ENCODE measurements around the gene SCYGR7.
A peak's percentile ranks its signal among the peaks of the same experiment; 100 is the strongest.

Gene SCYGR7, protein sequence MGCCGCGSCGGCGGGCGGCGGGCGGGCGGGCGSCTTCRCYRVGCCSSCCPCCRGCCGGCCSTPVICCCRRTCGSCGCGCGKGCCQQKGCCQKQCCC

DNA sequence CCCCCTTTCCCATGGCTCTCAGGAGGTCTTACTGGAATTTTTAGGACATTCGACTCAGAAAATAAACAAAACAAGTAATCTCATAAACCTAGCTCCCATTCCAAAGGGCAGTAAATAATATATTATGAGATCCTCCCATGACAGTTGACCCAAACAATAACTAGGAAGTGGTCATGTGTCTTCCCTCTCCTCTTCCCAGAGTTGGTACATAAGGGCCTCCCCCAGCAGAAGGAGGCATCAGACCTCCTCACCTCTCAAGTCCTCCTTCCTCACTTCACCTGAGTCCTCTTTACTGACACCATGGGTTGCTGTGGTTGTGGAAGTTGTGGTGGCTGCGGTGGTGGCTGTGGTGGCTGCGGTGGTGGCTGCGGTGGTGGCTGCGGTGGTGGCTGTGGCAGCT, at the start of gene SCYGR7:
Gene SCYGR7, plus strand, starts transcription at position 301 of the 400 bp plus-strand sequence. Its CDS starts 0 bp downstream, at position 301.
- Histone ChIP-seq H3K4me3 (ENCODE audit: low read depth in 1 of 5, low read length in 5 of 5) (no peak within 1 kb of the TSS), H3K9ac (ENCODE audit: low read length in 5 of 5) (no peak within 1 kb of the TSS), H3K27me3 (ENCODE audit: control insufficient read depth in 5 of 5, insufficient read depth in 4 of 5, low read length in 5 of 5) (no peaks in the 10 kb centered on the region), H3K36me3 (ENCODE audit: control insufficient read depth in 5 of 5, insufficient read depth in 5 of 5, low read length in 5 of 5) (no peaks in the 10 kb centered on the region), H3K4me1 (ENCODE audit: control insufficient read depth in 5 of 5, insufficient read depth in 5 of 5, low read length in 5 of 5) (peaks cover 0 to 4% (median 0%) of the 10 kb centered on the region in 5 donors), H3K27ac (ENCODE audit: low read depth, low read length) (no peak within 1 kb of the TSS), H3K9me3 (ENCODE audit: control insufficient read depth in 5 of 5, low read length in 5 of 5) (no peaks in the 10 kb centered on the region)

GRCh38 chr2:227684258-227684657, 43.9 kb upstream of the SCYGR7 start:
- H3K27me3 ChIP-seq (ENCODE audit: control insufficient read depth in 5 of 5, insufficient read depth in 4 of 5, low read length in 5 of 5), result no peaks in the 10 kb centered on the region
- H3K4me1 ChIP-seq (ENCODE audit: control insufficient read depth in 5 of 5, insufficient read depth in 5 of 5, low read length in 5 of 5), result peaks cover 0 to 15% (median 2%) of the 10 kb centered on the region in 5 donors
- H3K9me3 ChIP-seq (ENCODE audit: control insufficient read depth in 5 of 5, low read length in 5 of 5), result no peaks in the 10 kb centered on the region
- H3K27ac ChIP-seq (ENCODE audit: low read depth, low read length), result peak overlapping the region; percentile 32
- no peak overlapping the region for H3K9ac ChIP-seq (ENCODE audit: low read length in 5 of 5)
- peaks cover 0 to 24% (median 18%) of the 10 kb centered on the region in 5 donors for H3K36me3 ChIP-seq (ENCODE audit: control insufficient read depth in 5 of 5, insufficient read depth in 5 of 5, low read length in 5 of 5)
- no peak overlapping the region for H3K4me3 ChIP-seq (ENCODE audit: low read depth in 1 of 5, low read length in 5 of 5)

DNA sequence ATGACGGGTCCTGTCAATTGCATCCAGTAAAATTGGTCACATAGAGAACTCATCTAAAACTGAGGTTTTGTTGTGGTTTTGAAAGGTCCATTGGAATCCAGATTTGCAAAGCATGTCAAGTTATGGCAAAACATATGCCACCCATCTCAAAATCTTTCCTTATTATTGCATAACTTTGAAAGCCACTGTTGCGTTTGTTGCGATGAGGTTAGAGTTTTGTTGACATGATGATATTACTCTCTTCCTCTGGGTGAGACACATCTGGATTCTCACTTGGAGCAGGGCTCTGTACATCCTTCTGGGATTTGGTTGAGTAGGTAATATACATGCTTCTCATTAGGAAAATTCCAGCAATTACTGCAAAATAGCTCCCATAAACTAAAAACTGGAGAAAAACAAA, 40.9 kb upstream of the SCYGR7 start:
- Histone ChIP-seq H3K4me3 (ENCODE audit: low read depth in 1 of 5, low read length in 5 of 5) (no peak overlapping the region), H3K27me3 (ENCODE audit: control insufficient read depth in 5 of 5, insufficient read depth in 4 of 5, low read length in 5 of 5) (no peaks in the 10 kb centered on the region)

DNA sequence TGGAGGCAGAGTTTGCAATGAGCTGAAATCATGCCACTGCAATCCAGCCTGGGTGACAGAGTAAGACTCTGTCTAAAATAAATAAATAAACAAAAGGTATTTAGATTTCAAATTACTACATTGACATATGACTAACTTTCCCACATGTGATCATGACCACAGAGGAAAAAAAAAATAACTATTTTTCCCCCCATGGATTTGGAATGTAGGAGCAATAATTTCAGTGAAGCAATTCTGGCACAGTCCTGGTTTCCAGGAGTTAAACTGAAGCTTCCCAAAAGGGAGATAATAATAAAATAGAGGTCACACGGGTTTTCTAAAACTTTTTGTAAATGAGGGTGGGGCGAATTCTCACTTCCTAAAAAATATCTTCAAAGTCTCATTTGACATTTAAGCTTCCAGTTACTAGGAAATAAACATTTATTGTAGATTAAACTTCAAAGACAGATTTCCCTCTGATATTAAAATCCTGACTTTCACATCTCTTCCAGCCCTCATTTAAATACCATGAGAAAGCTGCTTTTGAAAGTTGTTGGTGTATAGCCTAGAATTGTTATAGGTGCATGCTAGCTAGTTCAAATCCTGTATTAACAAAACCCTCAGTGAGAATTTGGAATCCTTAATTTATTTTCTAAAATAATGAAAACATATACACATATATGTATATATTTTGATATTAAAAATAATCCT, 31.0 kb upstream of the SCYGR7 start:
- H3K9me3 ChIP-seq (ENCODE audit: control insufficient read depth in 5 of 5, low read length in 5 of 5), result no peaks in the 10 kb centered on the region
- no peak overlapping the region for H3K4me3 ChIP-seq (ENCODE audit: low read depth in 1 of 5, low read length in 5 of 5)
- H3K4me1 ChIP-seq (ENCODE audit: control insufficient read depth in 5 of 5, insufficient read depth in 5 of 5, low read length in 5 of 5), result peaks cover 0 to 25% (median 11%) of the 10 kb centered on the region in 5 donors
- no peaks in the 10 kb centered on the region for H3K27me3 ChIP-seq (ENCODE audit: control insufficient read depth in 5 of 5, insufficient read depth in 4 of 5, low read length in 5 of 5)
- peak overlapping the region in 2 of 5 donors; percentile 47 to 64 for H3K9ac ChIP-seq (ENCODE audit: low read length in 5 of 5)
- peak overlapping the region; percentile 87 for H3K27ac ChIP-seq (ENCODE audit: low read depth, low read length)
- H3K36me3 ChIP-seq (ENCODE audit: control insufficient read depth in 5 of 5, insufficient read depth in 5 of 5, low read length in 5 of 5), result peaks cover 12 to 47% (median 26%) of the 10 kb centered on the region in 5 donors

More for the DNA sequence above, 40.9 kb upstream of the SCYGR7 start:
- no peak overlapping the region for H3K9ac ChIP-seq (ENCODE audit: low read length in 5 of 5)
- H3K9me3 ChIP-seq (ENCODE audit: control insufficient read depth in 5 of 5, low read length in 5 of 5), result no peaks in the 10 kb centered on the region
- H3K36me3 ChIP-seq (ENCODE audit: control insufficient read depth in 5 of 5, insufficient read depth in 5 of 5, low read length in 5 of 5), result peaks cover 0 to 27% (median 22%) of the 10 kb centered on the region in 5 donors
- no peak overlapping the region for H3K27ac ChIP-seq (ENCODE audit: low read depth, low read length)
- H3K4me1 ChIP-seq (ENCODE audit: control insufficient read depth in 5 of 5, insufficient read depth in 5 of 5, low read length in 5 of 5), result peaks cover 0 to 16% (median 2%) of the 10 kb centered on the region in 5 donors

DNA sequence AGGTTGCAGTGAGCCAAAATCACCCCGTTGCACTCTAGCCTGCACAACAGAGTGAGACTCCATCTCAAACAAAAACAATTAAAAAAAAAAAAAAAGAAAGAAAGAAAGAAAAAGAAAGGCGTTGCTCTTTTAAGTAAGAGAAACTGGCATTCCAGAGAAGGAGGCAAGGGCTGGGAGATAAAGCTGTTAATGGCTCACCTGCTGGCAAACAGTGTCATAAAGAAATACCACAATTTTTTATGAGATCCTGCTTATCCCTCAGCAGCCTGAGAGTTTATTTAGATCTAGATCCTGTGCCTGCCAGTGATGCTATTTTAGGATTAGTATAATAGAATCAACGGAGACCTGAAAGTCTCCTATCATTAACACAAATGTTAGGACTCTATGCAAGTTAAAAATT, 26.6 kb upstream of the SCYGR7 start:
- H3K36me3 ChIP-seq (ENCODE audit: control insufficient read depth in 5 of 5, insufficient read depth in 5 of 5, low read length in 5 of 5), result peaks cover 15 to 43% (median 33%) of the 10 kb centered on the region in 5 donors
- H3K27ac ChIP-seq (ENCODE audit: low read depth, low read length), result peak overlapping the region; percentile 97
- H3K4me1 ChIP-seq (ENCODE audit: control insufficient read depth in 5 of 5, insufficient read depth in 5 of 5, low read length in 5 of 5), result peaks cover 7 to 33% (median 23%) of the 10 kb centered on the region in 5 donors
- H3K4me3 ChIP-seq (ENCODE audit: low read depth in 1 of 5, low read length in 5 of 5), result no peak overlapping the region
- no peaks in the 10 kb centered on the region for H3K27me3 ChIP-seq (ENCODE audit: control insufficient read depth in 5 of 5, insufficient read depth in 4 of 5, low read length in 5 of 5)
- H3K9ac ChIP-seq (ENCODE audit: low read length in 5 of 5), result no peak overlapping the region
- no peaks in the 10 kb centered on the region for H3K9me3 ChIP-seq (ENCODE audit: control insufficient read depth in 5 of 5, low read length in 5 of 5)

- Histone ChIP-seq H3K4me3 (ENCODE audit: low read depth in 1 of 5, low read length in 5 of 5) (peak overlapping the region in 1 of 5 donors; percentile 13), H3K9ac (ENCODE audit: low read length in 5 of 5) (peak overlapping the region; percentile 17 to 87 (median 64)), H3K36me3 (ENCODE audit: control insufficient read depth in 5 of 5, insufficient read depth in 5 of 5, low read length in 5 of 5) (peaks cover 15 to 49% (median 40%) of the 10 kb centered on the region in 5 donors), H3K27me3 (ENCODE audit: control insufficient read depth in 5 of 5, insufficient read depth in 4 of 5, low read length in 5 of 5) (no peaks in the 10 kb centered on the region), H3K9me3 (ENCODE audit: control insufficient read depth in 5 of 5, low read length in 5 of 5) (no peaks in the 10 kb centered on the region), H3K4me1 (ENCODE audit: control insufficient read depth in 5 of 5, insufficient read depth in 5 of 5, low read length in 5 of 5) (peaks cover 7 to 26% (median 23%) of the 10 kb centered on the region in 5 donors), H3K27ac (ENCODE audit: low read depth, low read length) (peak overlapping the region; percentile 97)
Observed at GRCh38 chr2:227703280-227703732, 24.8 kb upstream of the SCYGR7 start.

DNA sequence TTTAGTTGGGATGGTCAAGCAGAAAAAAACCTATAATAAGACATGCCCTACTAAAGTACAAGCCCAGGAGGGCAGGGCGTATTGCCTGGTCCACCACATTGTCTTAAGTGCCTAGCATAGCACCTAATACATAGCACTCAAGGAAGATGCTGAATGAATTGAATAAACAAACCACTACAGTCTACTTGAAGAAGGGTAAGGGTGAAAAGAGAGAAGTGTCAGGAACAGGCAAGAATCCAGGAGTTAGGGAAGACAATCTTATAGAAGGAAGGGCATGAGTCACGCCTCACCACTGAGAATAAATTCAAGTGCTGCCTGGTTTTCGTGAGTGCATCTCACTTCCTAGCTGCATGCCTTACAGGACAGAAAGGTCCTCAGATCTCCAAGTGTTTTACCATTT, 24.2 kb upstream of the SCYGR7 start:
- peak overlapping the region; percentile 97 for H3K27ac ChIP-seq (ENCODE audit: low read depth, low read length)
- peak overlapping the region; percentile 17 to 87 (median 64) for H3K9ac ChIP-seq (ENCODE audit: low read length in 5 of 5)
- H3K4me3 ChIP-seq (ENCODE audit: low read depth in 1 of 5, low read length in 5 of 5), result no peak overlapping the region
- H3K36me3 ChIP-seq (ENCODE audit: control insufficient read depth in 5 of 5, insufficient read depth in 5 of 5, low read length in 5 of 5), result peaks cover 11 to 42% (median 37%) of the 10 kb centered on the region in 5 donors
- no peaks in the 10 kb centered on the region for H3K27me3 ChIP-seq (ENCODE audit: control insufficient read depth in 5 of 5, insufficient read depth in 4 of 5, low read length in 5 of 5)
- H3K9me3 ChIP-seq (ENCODE audit: control insufficient read depth in 5 of 5, low read length in 5 of 5), result no peaks in the 10 kb centered on the region
- peaks cover 7 to 28% (median 26%) of the 10 kb centered on the region in 5 donors for H3K4me1 ChIP-seq (ENCODE audit: control insufficient read depth in 5 of 5, insufficient read depth in 5 of 5, low read length in 5 of 5)

DNA sequence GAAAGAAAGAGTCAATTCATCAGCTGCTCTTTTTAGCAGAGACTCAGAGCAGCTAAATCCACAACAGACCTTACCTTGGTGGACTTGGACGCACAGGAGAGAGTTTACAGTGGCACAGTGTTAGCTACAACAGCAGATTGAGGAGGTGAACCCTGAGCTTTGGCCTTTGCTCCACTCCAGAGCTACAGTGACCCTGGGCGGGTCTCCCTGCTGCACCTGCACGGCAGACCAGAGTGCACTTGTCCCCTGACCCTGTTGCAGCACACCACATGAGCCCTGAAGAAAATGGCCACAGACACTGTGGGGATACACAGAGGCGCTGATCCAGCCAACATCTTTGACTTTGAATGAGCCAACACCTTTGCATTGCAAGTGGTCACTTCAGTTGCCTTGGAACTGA, 21.3 kb upstream of the SCYGR7 start:
- no peaks in the 10 kb centered on the region for H3K27me3 ChIP-seq (ENCODE audit: control insufficient read depth in 5 of 5, insufficient read depth in 4 of 5, low read length in 5 of 5)
- H3K9me3 ChIP-seq (ENCODE audit: control insufficient read depth in 5 of 5, low read length in 5 of 5), result no peaks in the 10 kb centered on the region
- peak overlapping the region in 1 of 5 donors; percentile 14 for H3K9ac ChIP-seq (ENCODE audit: low read length in 5 of 5)
- no peak overlapping the region for H3K4me3 ChIP-seq (ENCODE audit: low read depth in 1 of 5, low read length in 5 of 5)
- H3K4me1 ChIP-seq (ENCODE audit: control insufficient read depth in 5 of 5, insufficient read depth in 5 of 5, low read length in 5 of 5), result peaks cover 7 to 49% (median 34%) of the 10 kb centered on the region in 5 donors
- peaks cover 3 to 22% (median 16%) of the 10 kb centered on the region in 5 donors for H3K36me3 ChIP-seq (ENCODE audit: control insufficient read depth in 5 of 5, insufficient read depth in 5 of 5, low read length in 5 of 5)
- H3K27ac ChIP-seq (ENCODE audit: low read depth, low read length), result no peak overlapping the region

GRCh38 chr2:227707390-227707789, 20.7 kb upstream of the SCYGR7 start:
- Histone ChIP-seq H3K36me3 (ENCODE audit: control insufficient read depth in 5 of 5, insufficient read depth in 5 of 5, low read length in 5 of 5) (peaks cover 3 to 18% (median 16%) of the 10 kb centered on the region in 5 donors), H3K27ac (ENCODE audit: low read depth, low read length) (peak overlapping the region; percentile 94), H3K4me1 (ENCODE audit: control insufficient read depth in 5 of 5, insufficient read depth in 5 of 5, low read length in 5 of 5) (peaks cover 7 to 51% (median 33%) of the 10 kb centered on the region in 5 donors), H3K9ac (ENCODE audit: low read length in 5 of 5) (no peak overlapping the region), H3K9me3 (ENCODE audit: control insufficient read depth in 5 of 5, low read length in 5 of 5) (no peaks in the 10 kb centered on the region), H3K27me3 (ENCODE audit: control insufficient read depth in 5 of 5, insufficient read depth in 4 of 5, low read length in 5 of 5) (no peaks in the 10 kb centered on the region), H3K4me3 (ENCODE audit: low read depth in 1 of 5, low read length in 5 of 5) (no peak overlapping the region)

- Histone ChIP-seq H3K27ac (ENCODE audit: low read depth, low read length) (peak overlapping the region; percentile 94), H3K27me3 (ENCODE audit: control insufficient read depth in 5 of 5, insufficient read depth in 4 of 5, low read length in 5 of 5) (no peaks in the 10 kb centered on the region), H3K4me1 (ENCODE audit: control insufficient read depth in 5 of 5, insufficient read depth in 5 of 5, low read length in 5 of 5) (peaks cover 0 to 52% (median 18%) of the 10 kb centered on the region in 5 donors), H3K36me3 (ENCODE audit: control insufficient read depth in 5 of 5, insufficient read depth in 5 of 5, low read length in 5 of 5) (peaks cover 2 to 12% (median 9%) of the 10 kb centered on the region in 5 donors), H3K4me3 (ENCODE audit: low read depth in 1 of 5, low read length in 5 of 5) (no peak overlapping the region), H3K9ac (ENCODE audit: low read length in 5 of 5) (no peak overlapping the region), H3K9me3 (ENCODE audit: control insufficient read depth in 5 of 5, low read length in 5 of 5) (no peaks in the 10 kb centered on the region)
Observed at GRCh38 chr2:227710986-227711385, 17.1 kb upstream of the SCYGR7 start.
